Fibroblast of lung (primary cell): Measurements from ENCODE around the gene METTL25B. TPM values are rescaled to one million over a fixed set of nuclear protein-coding genes. Genes with fewer than 3 reads are reported as not detected.

Experiments used
- DNase-seq, 2 donors: peaks; one replicate each; pipeline versions ENCODE4 v3.0.0 to v3.0.0-alpha.2; 2010; ENCODE audit warnings: low read depth in 2 of 2
- H2AFZ ChIP-seq: 2 replicates; pipeline ENCODE4 v1.5.1; 2012; ENCODE audit warnings: low read length, control low read depth, inconsistent platforms
- H3K27ac ChIP-seq: 2 replicates; pipeline ENCODE4 v1.5.1; 2011; ENCODE audit warnings: low read length, control low read depth; ENCODE audit not compliant: insufficient read depth
- H3K27me3 ChIP-seq: 2 replicates; pipeline ENCODE4 v1.5.1; 2011; ENCODE audit warnings: mild to moderate bottlenecking, low read length; ENCODE audit not compliant: control insufficient read depth, insufficient read depth
- H3K36me3 ChIP-seq: 2 replicates; pipeline ENCODE4 v1.5.1; 2011; ENCODE audit warnings: low read length; ENCODE audit not compliant: control insufficient read depth, insufficient read depth
- H3K4me1 ChIP-seq: 2 replicates; pipeline ENCODE4 v1.5.1; 2011; ENCODE audit warnings: low read length; ENCODE audit not compliant: control insufficient read depth, insufficient read depth; ENCODE audit errors: extremely low read depth
- H3K4me2 ChIP-seq: 2 replicates; pipeline ENCODE4 v1.5.1; 2011; ENCODE audit warnings: low read length, control low read depth; ENCODE audit not compliant: insufficient read depth; ENCODE audit errors: extremely low read depth
- H3K4me3 ChIP-seq, 4 experiments: fragments of 200-600 bp in 1 of 4; sonication (generic) in 1 of 4; replicated peaks in 1 of 4; 2 replicates each; pipeline ENCODE4 v1.5.1; 2011 to 2016; ENCODE audit warnings: low read length in 4 of 4, low read depth in 3 of 4, mild to moderate bottlenecking in 3 of 4, control low read depth in 2 of 4, inconsistent platforms in 1 of 4, mixed read lengths in 1 of 4; ENCODE audit not compliant: insufficient read depth in 1 of 4; ENCODE audit errors: control extremely low read depth in 1 of 4
- H3K79me2 ChIP-seq: 2 replicates; pipeline ENCODE4 v1.5.1; 2012; ENCODE audit warnings: mild to moderate bottlenecking, low read length, inconsistent platforms; ENCODE audit not compliant: control insufficient read depth, insufficient read depth
- H3K9ac ChIP-seq: 2 replicates; pipeline ENCODE4 v1.5.1; 2011; ENCODE audit warnings: mild to moderate bottlenecking, low read length, control low read depth; ENCODE audit not compliant: insufficient read depth
- H3K9me3 ChIP-seq: 2 replicates; pipeline ENCODE4 v1.5.1; 2012; ENCODE audit warnings: low read depth, low read length; ENCODE audit not compliant: control insufficient read depth, insufficient read depth
- H4K20me1 ChIP-seq: 2 replicates; pipeline ENCODE4 v1.5.1; 2011; ENCODE audit warnings: low read length; ENCODE audit not compliant: control insufficient read depth, insufficient read depth; ENCODE audit errors: extremely low read depth
- EZH2 ChIP-seq: IDR thresholded peaks from 2 replicates; pipeline ENCODE4 v1.5.1; 2012; ENCODE audit warnings: low read length, control low read depth, mild to moderate bottlenecking; ENCODE audit errors: missing control alignments
- polyA plus RNA-seq, 2 donors: library from polyadenylated mRNA; depleted of rRNA in 1 of 2; stranded (reverse) in 1 of 2; unstranded in 1 of 2; fragments of >200 nt; gene quantifications; 2 replicates each; pipeline ENCODE4 v1.2.1, GENCODE V29; 2011 to 2012; ENCODE audit warnings: missing spikeins in 1 of 2
- total RNA-seq: library from RNA; depleted of rRNA; stranded (reverse); fragments of >200 nt; gene quantifications from 2 replicates; pipeline ENCODE4 v1.2.1, GENCODE V29; 2014
- TF ChIP-seq, protein P1 (sequence below), 2 donors: IDR thresholded peaks in 1 of 2; conservative IDR thresholded peaks in 1 of 2; 1 replicate in 1 of 2; 2 replicates in 1 of 2; pipeline ENCODE4 v1.5.1; 2011 to 2012; ENCODE audit warnings: low read length in 2 of 2, control low read depth in 1 of 2, inconsistent platforms in 1 of 2, low read depth in 1 of 2, mild to moderate bottlenecking in 1 of 2

Gene METTL25B
- total and polyA plus RNA-seq, 2 donors (not counting 1 experiment from before 2014, with no cell fraction given) = 5.5 to 17.3 TPM

- peaks cover 19% of the 10 kb centered on the region for H3K36me3 ChIP-seq
Measured at GRCh38 chr1:156738407-156738806, 10.1 kb downstream of the METTL25B start.

GRCh38 chr1:156738916-156739315, 10.6 kb downstream of the METTL25B start:
- Histone ChIP-seq H3K9me3 (no peaks in the 10 kb centered on the region), H2AFZ (no peak overlapping the region), H3K4me2 (no peak overlapping the region), H3K79me2 (peaks cover 18% of the 10 kb centered on the region), H3K4me3 (no peak overlapping the region), H3K27me3 (no peaks in the 10 kb centered on the region), H3K4me1 (peaks cover 4% of the 10 kb centered on the region), H3K36me3 (peaks cover 21% of the 10 kb centered on the region), H4K20me1 (no peaks in the 10 kb centered on the region), H3K27ac (no peak overlapping the region), H3K9ac (no peak overlapping the region)
- TF ChIP-seq, protein P1, sequence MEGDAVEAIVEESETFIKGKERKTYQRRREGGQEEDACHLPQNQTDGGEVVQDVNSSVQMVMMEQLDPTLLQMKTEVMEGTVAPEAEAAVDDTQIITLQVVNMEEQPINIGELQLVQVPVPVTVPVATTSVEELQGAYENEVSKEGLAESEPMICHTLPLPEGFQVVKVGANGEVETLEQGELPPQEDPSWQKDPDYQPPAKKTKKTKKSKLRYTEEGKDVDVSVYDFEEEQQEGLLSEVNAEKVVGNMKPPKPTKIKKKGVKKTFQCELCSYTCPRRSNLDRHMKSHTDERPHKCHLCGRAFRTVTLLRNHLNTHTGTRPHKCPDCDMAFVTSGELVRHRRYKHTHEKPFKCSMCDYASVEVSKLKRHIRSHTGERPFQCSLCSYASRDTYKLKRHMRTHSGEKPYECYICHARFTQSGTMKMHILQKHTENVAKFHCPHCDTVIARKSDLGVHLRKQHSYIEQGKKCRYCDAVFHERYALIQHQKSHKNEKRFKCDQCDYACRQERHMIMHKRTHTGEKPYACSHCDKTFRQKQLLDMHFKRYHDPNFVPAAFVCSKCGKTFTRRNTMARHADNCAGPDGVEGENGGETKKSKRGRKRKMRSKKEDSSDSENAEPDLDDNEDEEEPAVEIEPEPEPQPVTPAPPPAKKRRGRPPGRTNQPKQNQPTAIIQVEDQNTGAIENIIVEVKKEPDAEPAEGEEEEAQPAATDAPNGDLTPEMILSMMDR (conservative IDR thresholded peaks at IDR 0.05 in 1 of 2, IDR thresholded peaks at IDR 0.05 in 1 of 2; ENCODE audit: low read depth in 1 of 2, low read length in 2 of 2) = no peak
- no peak for TF ChIP-seq EZH2
- no peak for DNase-seq

More at GRCh38 chr1:156738407-156738806, 10.1 kb downstream of the METTL25B start:
- Histone ChIP-seq H2AFZ (no peak overlapping the region), H3K9ac (no peak overlapping the region), H3K4me3 (no peak overlapping the region), H3K4me1 (peaks cover 4% of the 10 kb centered on the region), H3K79me2 (peaks cover 14% of the 10 kb centered on the region), H3K27me3 (no peaks in the 10 kb centered on the region), H3K9me3 (no peaks in the 10 kb centered on the region), H3K27ac (no peak overlapping the region), H3K4me2 (no peak overlapping the region), H4K20me1 (no peaks in the 10 kb centered on the region)
- DNase-seq = no peak
- TF ChIP-seq, protein P1 (conservative IDR thresholded peaks at IDR 0.05 in 1 of 2, IDR thresholded peaks at IDR 0.05 in 1 of 2; ENCODE audit: low read depth in 1 of 2, low read length in 2 of 2) = no peak
- TF ChIP-seq EZH2 = no peak

DNA sequence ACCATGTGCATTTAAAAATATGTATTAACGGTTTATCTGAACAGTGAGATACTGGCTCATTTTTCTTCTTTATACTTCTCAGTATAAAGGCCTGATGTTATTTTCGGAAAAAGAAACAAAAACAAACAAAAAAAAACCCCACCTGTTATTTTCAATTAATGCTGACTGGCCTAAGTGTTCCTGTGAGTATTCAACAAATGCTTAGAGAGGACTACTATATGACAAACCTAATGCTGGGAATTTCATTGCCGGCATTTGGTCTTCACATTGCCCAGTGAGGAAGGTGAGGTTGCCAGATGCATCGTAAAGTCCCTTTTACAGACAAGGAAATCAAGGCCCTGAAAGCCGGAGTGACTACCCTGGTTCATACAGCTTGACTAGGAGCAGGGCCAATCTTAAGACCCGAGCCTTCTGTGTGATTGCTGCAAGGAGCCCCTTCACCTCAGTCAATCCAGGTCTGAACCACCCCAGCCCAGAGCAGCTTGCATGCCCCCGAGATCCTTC, 12.0 kb downstream of the METTL25B start:
- no peak for DNase-seq
- Histone ChIP-seq H3K9me3 (no peaks in the 10 kb centered on the region), H4K20me1 (no peaks in the 10 kb centered on the region), H3K4me3 (peak overlapping the region; percentile 79 to 98 (median 96)), H3K27me3 (no peaks in the 10 kb centered on the region), H3K79me2 (peaks cover 28% of the 10 kb centered on the region), H3K27ac (peak overlapping the region; percentile 80), H3K9ac (peak overlapping the region; percentile 73), H3K4me1 (peaks cover 4% of the 10 kb centered on the region), H2AFZ (peak overlapping the region; percentile 74), H3K4me2 (peak overlapping the region; percentile 100), H3K36me3 (peaks cover 25% of the 10 kb centered on the region)
- TF ChIP-seq EZH2 = no peak
- TF ChIP-seq, protein P1 (conservative IDR thresholded peaks at IDR 0.05 in 1 of 2, IDR thresholded peaks at IDR 0.05 in 1 of 2; ENCODE audit: low read depth in 1 of 2, low read length in 2 of 2) = no peak
